IPS-15b (cell line): ENCODE measurements around the gene CDKN1C.
A peak's percentile ranks its signal among the peaks of the same experiment; 100 is the strongest.

Source experiments
- H3K27me3 ChIP-seq: one replicate; pipeline ENCODE4 v1.6.1; 2013; ENCODE audit warnings: low read length; ENCODE audit not compliant: control insufficient read depth, insufficient read depth
- H3K36me3 ChIP-seq: one replicate; pipeline ENCODE4 v1.6.1; 2013; ENCODE audit warnings: low read length; ENCODE audit not compliant: control insufficient read depth, insufficient read depth
- H3K4me1 ChIP-seq: one replicate; pipeline ENCODE4 v1.6.1; 2013; ENCODE audit warnings: mild to moderate bottlenecking, low read length; ENCODE audit not compliant: control insufficient read depth, insufficient read depth
- H3K4me3 ChIP-seq: one replicate; pipeline ENCODE4 v1.5.1; 2013; ENCODE audit warnings: low read depth, low read length
- H3K9ac ChIP-seq: one replicate; pipeline ENCODE4 v1.6.1; 2013; ENCODE audit warnings: low read depth, mild to moderate bottlenecking, low read length
- H3K9me3 ChIP-seq: one replicate; pipeline ENCODE4 v1.6.1; 2013; ENCODE audit warnings: mild to moderate bottlenecking, low read length; ENCODE audit not compliant: control insufficient read depth, insufficient read depth

The CDKN1C gene

GRCh38 chr11:2889362-2890273, 4.0 kb upstream of the CDKN1C start:
- Histone ChIP-seq H3K27me3 (peaks cover 29% of the 10 kb centered on the region), H3K36me3 (no peaks in the 10 kb centered on the region), H3K9ac (no peak overlapping the region), H3K4me1 (peaks cover 8% of the 10 kb centered on the region), H3K9me3 (no peaks in the 10 kb centered on the region), H3K4me3 (no peak overlapping the region)

GRCh38 chr11:2888266-2888968, 2.8 kb upstream of the CDKN1C start:
- Histone ChIP-seq H3K9ac (no peak overlapping the region), H3K27me3 (peaks cover 31% of the 10 kb centered on the region), H3K9me3 (no peaks in the 10 kb centered on the region), H3K36me3 (no peaks in the 10 kb centered on the region), H3K4me1 (peaks cover 8% of the 10 kb centered on the region), H3K4me3 (no peak overlapping the region)

- H3K9me3 ChIP-seq: no peaks in the 10 kb centered on the region
- peaks cover 38% of the 10 kb centered on the region for H3K27me3 ChIP-seq
- no peak overlapping the region for H3K4me3 ChIP-seq
- H3K36me3 ChIP-seq: peaks cover 2% of the 10 kb centered on the region
- no peak overlapping the region for H3K9ac ChIP-seq
- H3K4me1 ChIP-seq: peaks cover 6% of the 10 kb centered on the region
Observed at GRCh38 chr11:2887515-2888195, 2.1 kb upstream of the CDKN1C start.

GRCh38 chr11:2886936-2887335, 1.4 kb upstream of the CDKN1C start:
- no peak overlapping the region for H3K9ac ChIP-seq
- peaks cover 44% of the 10 kb centered on the region for H3K27me3 ChIP-seq
- H3K36me3 ChIP-seq: peaks cover 3% of the 10 kb centered on the region
- H3K4me1 ChIP-seq: peaks cover 8% of the 10 kb centered on the region
- no peaks in the 10 kb centered on the region for H3K9me3 ChIP-seq
- no peak overlapping the region for H3K4me3 ChIP-seq

- Histone ChIP-seq H3K4me1 (peaks cover 8% of the 10 kb centered on the region), H3K9me3 (no peaks in the 10 kb centered on the region), H3K36me3 (peaks cover 3% of the 10 kb centered on the region), H3K9ac (no peak overlapping the region), H3K27me3 (peaks cover 49% of the 10 kb centered on the region), H3K4me3 (peak overlapping the region; percentile 27)
Observed at GRCh38 chr11:2886191-2886894, 768 bp upstream of the CDKN1C start.

GRCh38 chr11:2885017-2885677, 428 bp downstream of the CDKN1C start:
- Histone ChIP-seq H3K4me1 (peaks cover 4% of the 10 kb centered on the region), H3K4me3 (peak overlapping the region; percentile 70), H3K9ac (peak overlapping the region; percentile 54), H3K9me3 (no peaks in the 10 kb centered on the region), H3K36me3 (peaks cover 3% of the 10 kb centered on the region), H3K27me3 (peaks cover 55% of the 10 kb centered on the region)

GRCh38 chr11:2883979-2884815, 1.4 kb downstream of the CDKN1C start:
- Histone ChIP-seq H3K4me1 (peaks cover 4% of the 10 kb centered on the region), H3K4me3 (peak overlapping the region; percentile 36), H3K27me3 (peaks cover 52% of the 10 kb centered on the region), H3K9me3 (no peaks in the 10 kb centered on the region), H3K9ac (no peak overlapping the region), H3K36me3 (peaks cover 3% of the 10 kb centered on the region)

GRCh38 chr11:2883640-2883978, 2.0 kb downstream of the CDKN1C start:
- H3K4me3 ChIP-seq: peak overlapping the region; percentile 36
- no peak overlapping the region for H3K9ac ChIP-seq
- peaks cover 50% of the 10 kb centered on the region for H3K27me3 ChIP-seq
- peaks cover 3% of the 10 kb centered on the region for H3K36me3 ChIP-seq
- peaks cover 4% of the 10 kb centered on the region for H3K4me1 ChIP-seq
- no peaks in the 10 kb centered on the region for H3K9me3 ChIP-seq

- Histone ChIP-seq H3K27me3 (peaks cover 44% of the 10 kb centered on the region), H3K4me3 (no peak overlapping the region), H3K4me1 (peaks cover 4% of the 10 kb centered on the region), H3K36me3 (peaks cover 3% of the 10 kb centered on the region), H3K9ac (no peak overlapping the region), H3K9me3 (no peaks in the 10 kb centered on the region)
Observed at GRCh38 chr11:2882396-2883110, 3.0 kb downstream of the CDKN1C start.

- peaks cover 4% of the 10 kb centered on the region for H3K4me1 ChIP-seq
- peaks cover 3% of the 10 kb centered on the region for H3K36me3 ChIP-seq
- H3K4me3 ChIP-seq: no peak overlapping the region
- H3K27me3 ChIP-seq: peaks cover 38% of the 10 kb centered on the region
- no peak overlapping the region for H3K9ac ChIP-seq
- no peaks in the 10 kb centered on the region for H3K9me3 ChIP-seq
Observed at GRCh38 chr11:2881981-2882375, 3.6 kb downstream of the CDKN1C start.
